ENCODE measurements around the gene PLEKHM2.

The PLEKHM2 gene

GRCh38 chr1:15700508-15700907 lies 16.4 kb downstream of the PLEKHM2 start:
- no peak for TF ChIP-seq ZNF274 (IDR thresholded peaks at IDR 0.05; ENCODE audit: low read depth, low read length)
- H3K4me3 ChIP-seq (ENCODE audit: low read length), result no peak overlapping the region

- H3K4me3 ChIP-seq (ENCODE audit: low read length), result no peak overlapping the region
- no peak for TF ChIP-seq ZNF274 (IDR thresholded peaks at IDR 0.05; ENCODE audit: low read depth, low read length)
Observed at GRCh38 chr1:15701784-15702183, 17.7 kb downstream of the PLEKHM2 start.

GRCh38 chr1:15702722-15703550 lies 18.8 kb downstream of the PLEKHM2 start:
- H3K4me3 ChIP-seq (ENCODE audit: low read length), result no peak overlapping the region
- TF ChIP-seq ZNF274 (IDR thresholded peaks at IDR 0.05; ENCODE audit: low read depth, low read length), result no peak

- no peak for TF ChIP-seq ZNF274 (IDR thresholded peaks at IDR 0.05; ENCODE audit: low read depth, low read length)
Observed at GRCh38 chr1:15703562-15703961, 19.4 kb downstream of the PLEKHM2 start.

GRCh38 chr1:15704526-15705183 lies 20.5 kb downstream of the PLEKHM2 start:
- H3K4me3 ChIP-seq (ENCODE audit: low read length), result no peak overlapping the region

More at GRCh38 chr1:15703562-15703961, 19.4 kb downstream of the PLEKHM2 start:
- H3K4me3 ChIP-seq (ENCODE audit: low read length), result no peak overlapping the region

GRCh38 chr1:15705184-15705566 lies 21.1 kb downstream of the PLEKHM2 start:
- no peak for TF ChIP-seq ZNF274 (IDR thresholded peaks at IDR 0.05; ENCODE audit: low read depth, low read length)

More at GRCh38 chr1:15704526-15705183, 20.5 kb downstream of the PLEKHM2 start:
- no peak for TF ChIP-seq ZNF274 (IDR thresholded peaks at IDR 0.05; ENCODE audit: low read depth, low read length)

GRCh38 chr1:15706751-15707150 lies 22.6 kb downstream of the PLEKHM2 start:
- no peak for TF ChIP-seq ZNF274 (IDR thresholded peaks at IDR 0.05; ENCODE audit: low read depth, low read length)
- no peak overlapping the region for H3K4me3 ChIP-seq (ENCODE audit: low read length)

More at GRCh38 chr1:15705184-15705566, 21.1 kb downstream of the PLEKHM2 start:
- no peak overlapping the region for H3K4me3 ChIP-seq (ENCODE audit: low read length)

GRCh38 chr1:15707239-15707925 lies 23.3 kb downstream of the PLEKHM2 start:
- no peak for TF ChIP-seq ZNF274 (IDR thresholded peaks at IDR 0.05; ENCODE audit: low read depth, low read length)
- no peak overlapping the region for H3K4me3 ChIP-seq (ENCODE audit: low read length)

- no peak overlapping the region for H3K4me3 ChIP-seq (ENCODE audit: low read length)
- TF ChIP-seq ZNF274 (IDR thresholded peaks at IDR 0.05; ENCODE audit: low read depth, low read length), result no peak
Observed at GRCh38 chr1:15708486-15709137, 24.5 kb downstream of the PLEKHM2 start.

- no peak overlapping the region for H3K4me3 ChIP-seq (ENCODE audit: low read length)
- no peak for TF ChIP-seq ZNF274 (IDR thresholded peaks at IDR 0.05; ENCODE audit: low read depth, low read length)
Observed at GRCh38 chr1:15709226-15709625, 25.1 kb downstream of the PLEKHM2 start.

- TF ChIP-seq ZNF274 (IDR thresholded peaks at IDR 0.05; ENCODE audit: low read depth, low read length), result no peak
Observed at GRCh38 chr1:15712168-15712567, 28.0 kb downstream of the PLEKHM2 start.

GRCh38 chr1:15714406-15715136 lies 30.5 kb downstream of the PLEKHM2 start:
- TF ChIP-seq ZNF274 (IDR thresholded peaks at IDR 0.05; ENCODE audit: low read depth, low read length), result no peak
- no peak overlapping the region for H3K4me3 ChIP-seq (ENCODE audit: low read length)

More at GRCh38 chr1:15712168-15712567, 28.0 kb downstream of the PLEKHM2 start:
- H3K4me3 ChIP-seq (ENCODE audit: low read length), result no peak overlapping the region

GRCh38 chr1:15717418-15718125 lies 33.5 kb downstream of the PLEKHM2 start:
- no peak for TF ChIP-seq ZNF274 (IDR thresholded peaks at IDR 0.05; ENCODE audit: low read depth, low read length)
- no peak overlapping the region for H3K4me3 ChIP-seq (ENCODE audit: low read length)
